Kidney epithelial cell (primary cell): Measurements from ENCODE around the gene SLC12A4. TPM values are rescaled to one million over a fixed set of nuclear protein-coding genes. Genes with fewer than 3 reads are reported as not detected.
A peak's percentile ranks its signal among the peaks of the same experiment; 100 is the strongest.
"Not testable (repeated sequence)": the region's sequence is repeated elsewhere in the genome, so short reads cannot be mapped to it uniquely, and the experiment has no call there.

Source experiments
- DNase-seq: peaks from one replicate; pipeline ENCODE4 v3.0.0-alpha.2; 2010; ENCODE audit warnings: low read depth
- H3K27me3 ChIP-seq: 2 replicates; pipeline ENCODE4 v1.6.0; 2011; ENCODE audit warnings: low read length; ENCODE audit not compliant: control insufficient read depth, insufficient read depth
- H3K36me3 ChIP-seq: 2 replicates; pipeline ENCODE4 v1.5.1; 2011; ENCODE audit warnings: low read length; ENCODE audit not compliant: control insufficient read depth, insufficient read depth
- H3K4me3 ChIP-seq: 2 replicates; pipeline ENCODE4 v1.5.1; 2011; ENCODE audit warnings: low read depth, mild to moderate bottlenecking, control low read depth, low read length
- CTCF ChIP-seq: IDR thresholded peaks from 2 replicates; pipeline ENCODE4 v1.5.1; 2011; ENCODE audit warnings: mild to moderate bottlenecking, moderate library complexity, low read length, control low read depth, inconsistent platforms; ENCODE audit not compliant: insufficient read depth, poor library complexity, severe bottlenecking
- total RNA-seq: library from RNA; depleted of rRNA; stranded (reverse); fragments of >200 nt; gene quantifications from 2 replicates; pipeline ENCODE4 v1.2.3, GENCODE V29; 2015

The SLC12A4 gene
- total RNA-seq, 1 donor from 2014 or later, result 36.6 TPM

GRCh38 chr16:67942200-67942509, 26.3 kb downstream of the SLC12A4 start:
- Histone ChIP-seq H3K36me3 (peaks cover 1% of the 10 kb centered on the region), H3K27me3 (no peaks in the 10 kb centered on the region), H3K4me3 (no peak overlapping the region)
- DNase-seq, result no peak
- TF ChIP-seq CTCF, result peak; percentile 70

GRCh38 chr16:67941469-67942199, 26.8 kb downstream of the SLC12A4 start:
- H3K36me3 ChIP-seq, result peaks cover 1% of the 10 kb centered on the region
- TF ChIP-seq CTCF, result no peak
- H3K27me3 ChIP-seq, result no peaks in the 10 kb centered on the region
- no peak for DNase-seq
- H3K4me3 ChIP-seq, result no peak overlapping the region

GRCh38 chr16:67940446-67941089, 27.9 kb downstream of the SLC12A4 start:
- no peak overlapping the region for H3K4me3 ChIP-seq
- no peak for DNase-seq
- no peak for TF ChIP-seq CTCF
- H3K27me3 ChIP-seq, result no peaks in the 10 kb centered on the region
- no peaks in the 10 kb centered on the region for H3K36me3 ChIP-seq

- Histone ChIP-seq H3K36me3 (no peaks in the 10 kb centered on the region), H3K4me3 (no peak overlapping the region), H3K27me3 (no peaks in the 10 kb centered on the region)
- DNase-seq, result no peak
- no peak for TF ChIP-seq CTCF
Measured at GRCh38 chr16:67939507-67940445, 28.7 kb downstream of the SLC12A4 start.

- H3K27me3 ChIP-seq, DNase-seq, H3K36me3 ChIP-seq, H3K4me3 ChIP-seq: not testable (repeated sequence)
Measured at GRCh38 chr16:67937713-67938112, 30.7 kb downstream of the SLC12A4 start.
